Endothelial cell of hepatic sinusoid (primary cell): ENCODE results near the gene GPR142.

Experiments used
- in situ Hi-C: cut with HindIII; loops from 2 replicates; pipeline ENCODE4 v1.10.0; 2017; ENCODE audit warnings: low sequenced_read_pairs

GPR142 gene

DNA sequence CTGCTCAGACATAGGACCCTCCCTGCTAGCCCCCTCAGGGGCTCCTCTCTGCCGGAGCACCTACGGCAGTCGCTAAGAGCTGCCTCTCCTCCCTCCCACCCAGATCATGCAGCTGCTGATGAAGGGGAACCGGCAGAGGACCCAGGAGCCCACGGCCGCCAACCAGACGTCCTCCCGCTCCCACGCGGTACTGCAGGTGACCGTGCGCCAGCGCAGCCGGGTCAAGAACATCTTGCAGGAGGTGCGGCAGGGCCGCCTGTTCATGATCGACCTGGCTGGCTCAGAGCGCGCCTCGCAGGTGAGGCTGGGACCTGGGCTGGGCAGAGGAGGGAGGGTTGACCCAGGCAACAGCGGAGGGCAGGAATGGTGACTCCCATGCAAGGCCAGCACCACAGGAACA is 22.6 kb upstream of the GPR142 start:
- in situ Hi-C loops, result loop anchor here (5.0 kb wide), 1 partner anchor 42 kb away; no protein-coding TSS in a partner anchor

DNA sequence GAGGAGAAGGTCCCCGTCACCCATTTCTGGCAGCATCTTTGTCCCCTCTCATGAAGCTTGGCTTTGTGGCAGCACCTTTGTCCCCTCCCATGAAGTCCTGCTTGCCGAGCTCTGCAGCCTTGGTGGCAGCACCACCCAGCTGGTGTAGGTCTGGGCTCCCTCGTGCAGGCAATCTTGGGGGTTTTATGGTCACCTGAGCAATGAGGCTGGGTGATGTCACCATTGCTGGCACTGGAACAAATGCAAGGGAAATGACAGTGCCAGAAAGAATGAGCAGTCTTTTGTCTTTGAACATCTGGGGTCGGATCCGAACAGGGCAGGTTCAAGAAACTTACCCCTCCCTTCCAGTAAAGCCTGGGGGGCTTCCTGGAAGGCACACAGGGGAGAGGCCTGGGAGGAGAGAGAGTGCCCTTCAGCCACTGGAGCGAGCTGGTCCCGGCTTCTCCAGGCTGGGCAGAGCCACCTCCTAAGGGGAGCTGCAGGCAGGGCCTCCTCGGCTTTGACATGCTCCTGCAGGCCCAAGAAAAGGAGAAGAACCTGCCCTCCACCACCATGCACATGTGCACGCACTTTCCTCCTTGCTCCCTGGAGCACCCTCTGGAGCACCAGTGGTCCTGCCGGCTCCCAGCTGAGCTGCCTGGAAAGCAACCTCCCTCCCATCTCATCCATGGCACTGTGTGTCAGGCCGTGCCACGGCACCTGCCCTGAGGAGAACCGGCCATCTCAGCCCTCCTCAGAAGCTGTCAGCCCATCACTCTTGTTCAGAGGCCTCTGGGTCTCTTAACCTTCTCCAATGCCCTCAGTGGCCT is 21.7 kb upstream of the GPR142 start:
- in situ Hi-C loops, result loop anchor here (5.0 kb wide), 1 partner anchor 43 kb away; no protein-coding TSS in a partner anchor

DNA sequence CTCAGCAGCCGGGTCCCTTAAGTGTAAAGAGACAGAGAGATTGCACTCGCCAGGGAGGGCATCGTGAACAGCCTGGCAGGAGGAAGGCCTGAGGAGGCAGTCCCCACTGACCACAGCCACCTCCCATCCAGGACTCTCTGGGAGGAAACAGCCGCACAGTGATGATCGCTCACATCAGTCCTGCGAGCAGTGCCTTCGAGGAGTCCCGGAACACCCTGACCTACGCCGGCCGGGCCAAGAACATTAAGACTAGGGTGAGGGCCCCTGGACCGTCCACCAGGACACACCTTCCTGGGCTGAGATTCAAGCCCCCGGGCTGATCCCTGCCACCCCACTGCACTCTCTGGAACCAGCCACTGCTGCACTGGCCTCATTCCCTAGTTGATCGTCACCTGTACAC is 19.7 kb upstream of the GPR142 start:
- in situ Hi-C loops, result loop anchor here (5.0 kb wide), 1 partner anchor 45 kb away; no protein-coding TSS in a partner anchor

DNA sequence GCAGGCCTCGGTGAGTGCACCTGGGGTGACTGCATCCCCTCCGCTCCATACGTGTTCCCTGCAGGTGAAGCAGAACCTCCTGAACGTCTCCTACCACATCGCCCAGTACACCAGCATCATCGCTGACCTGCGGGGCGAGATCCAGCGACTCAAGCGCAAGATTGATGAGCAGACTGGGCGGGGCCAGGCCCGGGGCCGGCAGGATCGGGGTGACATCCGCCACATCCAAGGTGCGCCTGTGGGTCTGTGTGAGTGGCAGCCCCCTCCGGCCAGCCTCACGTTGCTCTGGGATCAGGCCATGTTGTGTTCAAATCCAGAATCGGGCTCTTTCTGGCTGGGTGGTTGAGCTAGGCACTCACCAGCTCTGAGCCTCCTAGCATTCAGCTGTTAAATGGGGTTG is 18.2 kb upstream of the GPR142 start:
- in situ Hi-C loops, result loop anchor here (5.0 kb wide), 1 partner anchor 47 kb away; no protein-coding TSS in a partner anchor

DNA sequence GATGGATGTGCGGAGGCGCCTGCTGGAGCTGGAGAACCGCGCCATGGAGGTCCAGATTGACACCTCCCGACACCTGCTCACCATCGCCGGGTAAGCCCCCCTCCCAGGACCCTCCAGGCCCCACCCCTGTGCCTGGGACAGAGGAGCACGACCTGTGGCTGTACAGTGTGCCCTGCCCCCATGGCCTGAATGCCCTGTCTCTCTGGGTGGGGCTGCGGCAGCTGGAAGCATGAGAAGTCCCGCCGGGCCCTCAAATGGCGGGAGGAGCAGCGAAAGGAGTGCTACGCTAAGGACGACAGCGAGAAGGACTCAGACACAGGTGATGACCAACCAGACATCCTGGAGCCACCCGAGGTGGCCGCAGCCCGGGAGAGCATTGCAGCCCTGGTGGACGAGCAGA is 16.8 kb upstream of the GPR142 start:
- in situ Hi-C loops, result no loop called here

DNA sequence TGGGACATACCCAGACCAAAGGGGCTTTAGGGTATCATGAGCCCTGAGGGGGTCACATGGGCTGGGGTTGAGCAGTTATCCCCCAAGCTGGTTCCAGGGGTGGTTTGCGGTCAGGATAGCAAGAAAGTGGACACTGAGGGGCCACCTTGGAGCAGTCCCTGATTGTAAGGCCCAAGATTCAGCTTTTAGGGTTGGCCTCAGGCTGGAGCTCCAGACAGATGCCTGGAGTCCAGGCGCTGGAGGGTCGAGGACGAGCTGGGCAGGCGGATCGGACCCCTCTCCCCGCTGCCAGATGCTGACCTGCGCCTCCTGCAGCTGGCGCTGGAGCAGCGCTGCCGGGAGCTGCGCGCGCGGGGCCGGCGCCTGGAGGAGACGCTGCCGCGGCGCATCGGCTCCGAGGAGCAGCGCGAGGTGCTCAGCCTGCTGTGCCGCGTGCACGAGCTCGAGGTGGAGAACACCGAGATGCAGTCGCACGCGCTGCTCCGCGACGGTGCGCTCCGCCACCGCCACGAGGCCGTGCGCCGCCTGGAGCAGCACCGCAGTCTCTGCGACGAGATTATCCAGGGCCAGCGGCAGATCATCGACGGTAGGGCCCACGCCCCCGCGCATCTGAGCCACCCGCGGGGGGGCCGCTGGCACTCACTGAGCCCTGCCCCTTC is 15.6 kb upstream of the GPR142 start:
- in situ Hi-C loops, result no loop called here

DNA sequence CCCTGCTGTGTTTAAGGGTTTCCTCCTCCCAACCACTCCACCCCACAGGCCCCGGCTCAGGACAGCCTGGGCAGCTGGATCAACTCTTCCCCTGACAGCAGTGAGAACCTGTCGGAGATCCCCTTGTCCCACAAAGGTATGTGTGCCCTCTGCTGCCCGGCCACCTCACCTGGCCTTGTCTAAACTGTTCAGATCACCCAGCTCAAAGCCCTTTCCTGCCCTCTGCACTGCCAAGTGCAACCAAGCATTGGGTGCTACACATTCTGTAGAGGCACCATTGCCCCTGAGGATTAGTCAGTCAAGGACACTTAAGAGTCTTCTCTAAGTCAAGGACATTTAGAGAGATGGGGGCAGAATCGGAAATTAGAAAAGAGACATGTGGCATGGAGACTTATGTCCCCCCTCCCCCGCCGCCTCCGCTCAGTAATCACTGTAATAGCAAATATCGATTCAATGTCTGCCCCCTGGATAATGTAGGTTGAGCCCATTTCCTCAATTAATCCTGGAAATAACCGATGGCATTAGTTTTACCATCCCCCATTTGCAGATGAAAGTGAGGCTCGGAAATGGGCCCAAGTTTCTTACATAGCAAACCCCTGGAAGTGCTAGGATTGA is 13.8 kb upstream of the GPR142 start:
- in situ Hi-C loops, result no loop called here

DNA sequence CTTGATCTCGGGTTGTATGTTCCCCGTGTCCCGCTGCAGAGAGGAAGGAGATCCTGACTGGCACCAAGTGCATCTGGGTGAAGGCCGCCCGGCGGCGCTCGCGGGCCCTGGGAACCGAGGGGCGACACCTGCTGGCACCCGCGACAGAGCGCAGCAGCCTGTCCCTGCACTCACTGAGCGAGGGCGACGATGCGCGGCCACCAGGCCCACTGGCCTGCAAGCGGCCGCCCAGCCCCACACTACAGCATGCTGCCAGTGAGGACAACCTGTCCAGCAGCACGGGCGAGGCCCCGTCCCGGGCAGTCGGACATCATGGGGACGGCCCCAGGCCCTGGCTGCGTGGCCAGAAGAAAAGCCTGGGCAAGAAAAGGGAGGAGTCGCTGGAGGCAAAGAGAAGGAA is 13.2 kb upstream of the GPR142 start:
- in situ Hi-C loops, result no loop called here

DNA sequence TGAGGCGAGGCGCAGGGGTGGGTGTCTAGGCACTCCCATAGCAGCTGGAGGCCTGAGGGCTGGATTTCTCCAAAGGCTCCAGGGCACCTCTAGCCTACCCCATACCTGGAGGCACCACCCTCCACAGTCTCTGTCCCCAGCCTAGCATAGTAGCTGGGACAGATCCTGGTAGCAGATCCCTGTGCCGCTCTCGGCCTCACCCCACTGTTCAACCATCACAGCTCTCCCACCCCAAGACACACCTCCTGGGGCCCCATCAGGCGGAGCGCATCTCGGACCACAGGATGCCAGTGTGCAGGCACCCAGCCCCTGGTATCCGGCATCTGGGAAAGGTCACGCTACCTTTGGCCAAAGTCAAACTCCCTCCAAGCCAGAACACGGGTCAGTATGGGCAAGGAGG is 12.7 kb upstream of the GPR142 start:
- in situ Hi-C loops, result no loop called here

DNA sequence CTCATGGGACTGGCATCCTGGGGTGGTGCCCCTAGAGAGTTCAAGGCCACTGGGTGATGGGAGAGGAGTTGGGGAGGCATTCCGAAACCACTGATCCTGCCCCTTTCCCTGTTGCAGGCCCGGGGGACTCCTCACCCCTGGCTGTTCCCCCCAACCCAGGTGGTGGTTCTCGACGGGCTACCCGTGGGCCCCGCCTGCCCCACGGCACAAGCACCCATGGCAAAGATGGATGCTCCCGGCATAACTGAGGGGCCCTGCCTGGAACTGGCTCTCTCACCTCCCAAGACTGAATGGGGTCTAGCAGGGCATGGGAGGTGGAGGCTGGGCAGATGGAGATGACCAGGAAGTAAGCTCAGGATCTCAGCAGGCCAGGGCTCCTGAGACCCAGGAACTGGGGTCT is 12.2 kb upstream of the GPR142 start:
- in situ Hi-C loops, result no loop called here

DNA sequence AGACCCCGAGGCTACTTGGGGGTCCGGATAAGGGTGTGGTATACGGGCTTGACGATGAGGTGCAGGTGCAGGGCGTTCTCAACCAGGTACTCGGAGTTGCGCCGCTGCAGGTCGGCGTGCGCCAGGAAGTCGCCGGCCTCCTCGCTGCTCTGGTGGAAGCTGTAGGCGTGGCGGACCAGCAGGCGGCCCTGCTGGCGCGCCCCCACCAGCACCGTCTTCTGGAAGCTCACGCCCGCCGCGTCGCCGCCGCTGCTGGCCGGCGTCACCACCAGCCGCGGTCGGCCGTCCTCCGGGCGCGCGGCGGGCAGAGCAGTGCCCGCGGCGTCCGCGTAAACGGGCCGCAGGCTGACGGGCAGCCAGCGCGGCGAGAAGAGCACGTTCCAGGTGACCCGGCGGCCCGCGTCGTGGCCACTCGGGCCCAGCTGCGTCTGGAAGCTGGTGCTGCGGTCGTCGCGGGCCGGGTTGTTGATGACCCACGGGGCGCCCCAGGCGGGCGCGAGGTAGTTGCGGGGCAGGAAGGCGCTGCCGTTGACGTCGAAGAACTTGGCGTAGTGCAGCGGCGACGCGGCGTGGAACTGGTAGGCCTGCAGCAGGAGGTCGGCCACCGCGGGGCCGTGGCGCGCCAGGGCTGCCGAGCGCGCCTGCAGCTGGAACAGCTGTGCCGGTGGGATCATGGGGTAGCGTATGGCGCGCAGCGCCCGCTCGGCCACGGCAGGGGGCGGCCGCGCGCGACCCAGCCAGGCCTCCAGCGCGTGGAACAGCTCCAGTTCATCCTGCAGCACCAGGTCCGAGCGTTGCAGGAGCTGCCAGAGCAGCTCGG is 10.4 kb upstream of the GPR142 start:
- in situ Hi-C loops, result no loop called here

DNA sequence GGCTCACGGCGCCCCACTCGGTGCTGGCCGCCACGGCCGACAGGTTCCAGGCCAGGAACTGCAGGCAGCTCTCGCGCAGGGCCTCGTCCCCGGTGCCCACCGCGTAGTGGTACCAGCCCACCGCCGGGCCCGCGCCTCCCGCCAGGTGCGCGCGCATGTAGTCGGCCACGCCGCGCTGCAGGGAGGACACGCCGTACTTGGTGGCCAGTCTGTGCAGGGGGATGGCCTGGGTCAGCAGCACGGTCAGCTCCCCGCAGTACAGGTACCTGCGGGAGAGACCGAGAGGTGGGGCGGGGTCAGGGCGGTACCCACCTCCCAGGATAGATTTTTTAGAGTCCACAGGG is 9.9 kb upstream of the GPR142 start:
- in situ Hi-C loops, result no loop called here

DNA sequence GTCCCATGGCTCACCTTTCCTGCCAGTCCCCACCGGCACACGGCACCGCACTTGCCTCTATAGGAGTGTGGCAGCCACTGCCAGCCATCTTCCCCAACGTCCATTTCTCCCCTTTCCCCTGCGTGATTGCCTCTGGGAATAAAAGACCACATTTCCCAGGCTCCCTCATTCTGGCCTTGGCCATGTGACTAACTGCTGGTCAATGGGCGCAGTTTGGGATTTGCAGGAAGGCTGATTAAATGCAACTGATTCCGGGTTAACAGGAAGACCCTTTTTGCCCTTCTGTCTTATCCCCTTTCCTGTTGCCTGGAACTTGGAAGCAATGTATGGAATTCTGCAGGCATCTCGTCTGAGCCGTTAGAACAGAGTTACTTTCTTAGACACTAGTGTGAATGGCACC is 8.6 kb upstream of the GPR142 start:
- in situ Hi-C loops, result no loop called here

DNA sequence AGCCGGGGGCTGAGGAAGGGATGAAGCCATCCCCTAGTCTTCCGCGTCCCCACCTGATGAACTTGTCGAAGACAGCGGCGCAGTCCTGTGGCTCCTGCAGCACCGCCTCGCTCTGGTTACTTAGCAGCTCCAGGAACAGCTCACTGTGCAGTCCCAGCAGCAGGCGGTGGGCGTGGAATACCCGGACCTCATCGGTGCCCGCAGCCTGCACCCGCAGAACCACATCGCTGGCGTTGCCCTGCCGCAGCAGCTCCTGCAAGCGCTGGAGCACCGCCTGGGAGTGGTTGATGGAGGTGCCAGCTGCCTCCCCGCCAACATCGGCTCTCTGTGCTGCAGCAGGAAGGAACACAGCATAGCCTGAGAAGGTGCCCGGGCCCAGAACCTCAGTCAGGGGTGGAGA is 7.4 kb upstream of the GPR142 start:
- in situ Hi-C loops, result no loop called here

DNA sequence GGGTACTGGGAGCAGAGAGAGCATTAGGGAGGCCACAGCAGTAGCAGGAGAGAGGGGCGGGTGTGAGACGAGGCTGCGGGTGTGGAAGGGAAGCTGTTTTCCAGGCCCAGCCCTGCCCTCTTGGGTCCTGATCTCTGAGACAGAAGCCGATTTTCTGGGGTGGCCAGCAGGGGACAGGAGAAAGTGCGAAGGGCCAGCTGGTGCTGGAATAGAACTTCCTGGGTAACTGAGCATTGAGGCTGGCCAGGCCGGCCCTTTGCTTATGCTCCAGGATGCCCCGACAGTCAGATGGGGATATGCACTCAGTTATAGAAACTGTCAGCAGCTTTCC is 6.4 kb upstream of the GPR142 start:
- in situ Hi-C loops, result no loop called here

DNA sequence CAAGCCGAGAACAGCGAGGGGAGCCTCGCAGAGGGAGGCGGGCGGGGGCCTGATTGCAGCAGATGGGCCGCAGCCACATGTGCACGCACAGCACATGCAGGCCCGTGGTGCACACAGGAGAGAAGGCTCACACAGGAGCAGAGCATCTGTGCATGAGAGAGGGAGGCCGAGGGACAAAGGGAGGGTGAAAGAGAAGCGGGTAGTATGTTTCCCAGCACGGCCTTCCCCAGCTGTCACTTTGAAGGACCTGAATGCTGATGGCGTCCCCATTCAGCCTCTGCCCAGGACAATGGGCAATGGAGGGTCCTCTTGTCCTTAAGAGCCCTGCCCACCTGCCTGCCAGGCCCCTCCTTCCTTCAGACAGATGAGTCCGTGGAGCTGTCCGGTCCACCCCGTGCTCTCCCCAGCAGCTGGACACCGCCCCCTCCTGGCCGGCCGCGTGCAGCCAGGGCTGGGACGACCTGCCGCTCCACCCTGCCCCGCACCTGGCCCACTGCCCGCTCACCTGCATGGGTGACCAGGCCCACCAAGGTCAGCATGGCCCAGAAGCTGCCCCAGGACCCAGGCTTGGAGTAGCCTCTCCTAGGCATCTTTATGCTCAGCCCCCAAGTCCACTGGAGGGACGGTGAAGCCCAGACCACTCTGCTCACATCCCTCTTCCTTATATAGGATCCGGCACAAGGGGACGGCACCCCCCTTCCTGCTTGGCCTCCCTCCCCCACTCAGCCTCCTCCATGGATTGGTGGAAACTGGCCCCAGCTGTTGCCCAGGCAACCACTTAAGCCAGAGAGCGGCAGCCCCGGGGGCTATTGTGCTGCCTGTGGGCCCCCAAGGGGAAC is 5.9 kb upstream of the GPR142 start, which contains the start of gene BTBD17:
Gene BTBD17, minus strand, starts transcription at position 639 of the 839 bp plus-strand sequence. Its CDS starts 49 bp downstream, at position 590.
- in situ Hi-C loops, result no loop called here

DNA sequence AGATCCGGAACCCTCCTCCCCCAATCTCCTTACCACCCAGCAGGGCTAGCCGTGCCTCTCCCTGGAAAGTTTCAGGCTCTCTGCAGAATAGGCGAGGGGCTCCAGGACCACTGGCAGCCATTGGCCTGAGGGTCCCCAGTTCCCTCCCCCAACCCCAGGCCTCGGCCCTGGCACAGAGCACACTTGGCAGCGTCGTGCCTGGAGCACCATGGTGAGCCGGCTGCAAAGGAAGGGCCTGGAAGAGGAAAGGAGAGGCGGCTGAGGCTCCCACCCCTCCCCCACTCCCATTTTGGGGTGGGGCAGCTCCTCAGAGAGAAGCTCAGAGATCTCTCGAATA is 5.3 kb upstream of the GPR142 start:
- in situ Hi-C loops, result no loop called here

DNA sequence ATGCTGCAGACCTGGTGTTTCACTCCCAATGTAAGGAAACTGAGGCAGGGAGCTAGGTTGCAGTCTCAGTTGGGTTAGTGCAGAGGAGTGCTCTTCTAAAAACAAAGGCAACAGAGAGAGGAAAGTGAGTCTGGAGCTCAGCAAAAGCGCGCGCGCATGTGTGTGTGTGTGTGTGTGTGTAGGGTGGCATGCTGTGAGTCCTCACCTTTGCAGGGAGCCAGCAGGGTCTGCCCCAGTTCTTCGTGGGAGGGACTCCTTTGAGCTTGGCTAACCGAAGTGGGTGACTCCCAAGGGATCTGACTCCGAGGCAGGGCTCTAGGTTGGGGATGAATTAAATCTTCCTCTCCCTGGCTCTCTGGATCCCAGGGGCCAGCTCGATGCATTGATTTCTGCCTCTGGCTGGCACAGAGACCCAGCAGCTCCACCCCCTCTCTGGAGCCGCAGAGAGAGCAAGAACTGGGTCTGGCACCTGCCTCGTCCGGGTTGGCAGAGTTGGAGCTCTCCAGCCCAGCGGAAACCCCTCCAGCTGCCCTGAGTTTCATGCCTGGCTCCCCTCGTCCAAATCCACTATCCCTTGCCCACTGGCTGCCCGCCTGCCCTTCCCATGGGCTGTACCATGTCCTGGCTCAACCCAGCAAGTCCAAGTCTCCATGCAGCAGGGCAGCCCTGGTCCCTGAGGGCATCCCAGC is 4.4 kb upstream of the GPR142 start:
- in situ Hi-C loops, result no loop called here

DNA sequence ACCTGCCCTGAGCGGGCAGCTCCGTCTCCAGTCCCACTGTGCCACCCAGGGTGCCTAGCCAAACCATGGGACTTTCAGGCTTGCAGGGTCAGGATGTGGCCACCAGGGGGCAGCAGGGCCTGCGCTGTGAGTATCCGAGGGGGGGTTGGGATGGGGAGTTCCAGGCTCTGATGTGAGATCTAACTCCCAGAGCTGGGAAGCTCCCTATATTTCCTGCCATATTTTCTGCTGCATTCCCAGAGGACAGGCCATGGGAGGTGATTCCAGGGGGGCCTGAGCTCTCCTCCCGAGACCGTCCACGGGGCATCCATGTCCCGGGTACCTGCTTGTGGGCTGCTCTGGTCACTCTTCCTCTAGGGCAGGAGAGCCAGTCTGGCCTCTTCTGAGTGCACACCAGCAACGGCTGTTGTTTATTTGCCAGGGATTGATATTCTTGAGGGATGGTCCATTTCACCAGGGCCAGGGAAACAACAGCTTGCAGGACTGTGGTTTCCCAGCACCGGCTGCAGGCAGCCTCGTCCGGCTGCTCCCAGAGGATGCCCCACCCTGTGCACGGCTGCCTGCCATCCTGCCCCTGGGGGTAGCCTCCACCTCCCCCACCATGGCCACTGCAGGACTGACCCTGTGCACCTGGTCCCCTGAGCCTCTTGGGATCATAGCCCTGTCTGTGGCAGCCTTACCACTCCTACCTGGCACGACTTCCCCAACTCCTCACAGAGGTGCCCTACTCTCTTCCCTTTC is 1.2 kb downstream of the GPR142 start:
- in situ Hi-C loops, result no loop called here
